GM18498 (cell line): ENCODE results near the gene PLBD1.

Source experiments
- ATAC-seq: cut with Tn5 transposase; IDR thresholded peaks from one replicate; pipeline ENCODE4 v1.9.1; 2021; ENCODE audit warnings: mild to moderate bottlenecking, moderate library complexity; ENCODE audit not compliant: unreplicated experiment

PLBD1 gene

GRCh38 chr12:14510574-14510973, 57.1 kb downstream of the PLBD1 start:
- no peak for ATAC-seq

GRCh38 chr12:14505626-14506596, 61.8 kb downstream of the PLBD1 start:
- ATAC-seq, result no peak

GRCh38 chr12:14495326-14495725, 72.4 kb downstream of the PLBD1 start:
- ATAC-seq, result no peak

- ATAC-seq, result no peak
These were observed 84.8 kb downstream of the PLBD1 start for GRCh38 chr12:14482886-14483285.

- ATAC-seq, result no peak
These were observed 85.3 kb downstream of the PLBD1 start for GRCh38 chr12:14482361-14482760.

- no peak for ATAC-seq
These were observed 86.5 kb downstream of the PLBD1 start for GRCh38 chr12:14481201-14481600.

- no peak for ATAC-seq
These were observed 88.7 kb downstream of the PLBD1 start for GRCh38 chr12:14479004-14479403.

GRCh38 chr12:14473707-14474287, 93.9 kb downstream of the PLBD1 start:
- no peak for ATAC-seq

GRCh38 chr12:14471497-14471896, 96.2 kb downstream of the PLBD1 start:
- no peak for ATAC-seq

- ATAC-seq, result no peak
These were observed 107.4 kb downstream of the PLBD1 start for GRCh38 chr12:14460212-14460841.

- peak; percentile 78 for ATAC-seq
These were observed 113.4 kb downstream of the PLBD1 start for GRCh38 chr12:14454098-14454907.
